HG02970 (cell line): ENCODE data around the gene EDNRB.
"Not testable (repeated sequence)": the region's sequence is repeated elsewhere in the genome, so short reads cannot be mapped to it uniquely, and the experiment has no call there.

Experiments
- ATAC-seq: cut with Tn5 transposase; IDR thresholded peaks from one replicate; pipeline ENCODE4 v1.9.1; 2021; ENCODE audit warnings: mild to moderate bottlenecking, moderate library complexity, moderate number of reproducible peaks; ENCODE audit not compliant: unreplicated experiment, low FRiP score

EDNRB gene

DNA sequence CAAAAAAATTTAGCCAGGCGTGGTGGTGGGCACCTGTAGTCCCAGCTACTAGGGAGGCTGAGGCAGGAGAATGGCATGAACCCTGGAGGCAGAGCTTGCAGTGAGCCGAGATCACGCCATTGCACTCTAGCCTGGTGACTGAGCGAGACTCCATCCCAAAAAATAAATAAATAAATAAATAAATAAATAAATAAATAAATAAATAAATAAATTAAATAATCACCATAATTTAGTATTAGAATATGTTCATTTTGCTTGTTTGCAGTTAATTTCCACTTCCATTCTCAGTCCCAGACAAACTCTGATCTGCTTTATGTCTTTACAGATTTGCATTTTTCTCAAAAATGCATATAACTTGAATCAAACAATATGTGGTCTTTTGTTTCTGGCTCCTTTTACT is 70.6 kb downstream of the EDNRB start:
- not testable (repeated sequence) for ATAC-seq

DNA sequence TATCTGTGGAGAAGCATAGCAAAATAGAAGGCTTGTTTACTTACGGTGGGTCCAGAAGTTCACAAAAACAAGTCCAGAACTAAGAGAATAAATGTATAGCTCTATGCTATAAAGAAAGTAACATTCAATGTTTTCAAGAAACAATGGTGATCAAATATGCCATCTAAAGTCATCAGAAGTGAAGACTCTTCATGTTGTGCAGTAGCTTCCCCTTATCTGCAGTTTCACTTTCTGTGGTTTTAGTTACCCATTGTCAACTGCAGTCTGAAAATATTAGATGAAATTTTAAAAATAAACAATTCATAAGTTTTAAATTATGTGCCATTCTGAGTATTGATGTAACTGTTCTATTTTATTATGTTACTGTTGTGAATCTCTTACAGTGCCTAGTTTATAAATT is 72.5 kb downstream of the EDNRB start:
- ATAC-seq: no peak
